Activated B cell treated with CpG ODN at 0.5 μM for 24 hours (primary cell): ENCODE measurements around the gene TULP1. TPM values are rescaled to one million over a fixed set of nuclear protein-coding genes. Genes with fewer than 3 reads are reported as not detected.

ENCODE experiments used
- ATAC-seq: fragments of 200-7000 bp; cut with Tn5 transposase; one replicate; pipeline ENCODE4 v1.10.0; 2021; ENCODE audit warnings: low read depth, mild to moderate bottlenecking, moderate library complexity
- CTCF ChIA-PET: fragments of 350-600 bp; sonication (Branson Sonifier 250); formaldehyde crosslinking; loops from one replicate; lab custom pipeline; 2021; ENCODE audit warnings: antibody characterized with exemption; lab: Charles Lee
- POLR2A ChIA-PET: fragments of 350-600 bp; sonication (Branson Sonifier 250); formaldehyde crosslinking; loops from one replicate; lab custom pipeline; 2021; ENCODE audit warnings: antibody characterized with exemption; lab: Charles Lee
- DNase-seq: peaks from one replicate; pipeline ENCODE4 v3.0.0; 2022
- H3K27ac Mint-ChIP-seq: one replicate; pipeline ENCODE4 v1.8.0; 2020; ENCODE audit warnings: mixed read lengths
- H3K27me3 Mint-ChIP-seq: one replicate; pipeline ENCODE4 v1.8.0; 2021; ENCODE audit warnings: mixed read lengths
- H3K36me3 Mint-ChIP-seq: one replicate; pipeline ENCODE4 v1.8.0; 2021; ENCODE audit warnings: low read depth, mixed read lengths
- H3K4me1 Mint-ChIP-seq: one replicate; pipeline ENCODE4 v1.8.0; 2021; ENCODE audit warnings: mixed read lengths
- H3K4me3 Mint-ChIP-seq: one replicate; pipeline ENCODE4 v1.8.0; 2020; ENCODE audit warnings: mild to moderate bottlenecking, mixed read lengths
- H3K9me3 Mint-ChIP-seq: one replicate; pipeline ENCODE4 v1.8.0; 2020; ENCODE audit warnings: mixed read lengths
- CTCF ChIP-seq: fragments of 200-600 bp; IDR thresholded peaks from one replicate; pipeline ENCODE4 v1.8.0; 2022; ENCODE audit warnings: antibody characterized with exemption, mild to moderate bottlenecking
- intact Hi-C: fragments of 100-400 bp; cut with micrococcal nuclease; formaldehyde crosslinking; loops from one replicate; pipeline ENCODE4 v1.15.1; 2024
- total RNA-seq: library from RNA; stranded (reverse); gene quantifications from 2 replicates; pipeline ENCODE4 v1.2.3, GENCODE V29; 2022

Gene TULP1
- total RNA-seq, 1 donor from 2014 or later = not detected

DNA sequence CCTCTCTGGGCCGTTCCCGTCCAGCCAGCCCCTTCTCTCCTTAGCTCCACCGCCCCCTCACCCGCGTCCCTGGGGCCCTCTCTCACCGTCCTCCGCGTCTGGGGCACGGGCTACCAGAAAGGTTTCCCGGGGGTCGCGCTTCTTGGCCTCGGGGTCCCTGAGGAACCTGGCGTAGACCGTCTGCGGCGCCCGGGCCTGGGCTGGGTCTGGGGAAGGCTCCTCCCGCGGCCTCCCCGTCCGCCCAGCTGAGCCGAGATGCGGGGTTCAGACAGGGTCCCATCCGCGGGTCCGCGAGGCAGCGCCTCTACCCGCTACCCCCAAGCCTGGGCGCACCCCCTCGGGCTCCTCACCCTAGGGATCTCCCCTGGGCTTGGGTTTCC is 1.1 kb downstream of the TULP1 start:
- Mint-ChIP-seq H3K4me1 (peaks cover 3% of the 10 kb centered on the region), H3K36me3 (no peaks in the 10 kb centered on the region), H3K4me3 (no peak overlapping the region), H3K9me3 (no peaks in the 10 kb centered on the region), H3K27ac (no peak overlapping the region), H3K27me3 (peaks cover 36% of the 10 kb centered on the region)
- CTCF ChIA-PET = no interaction called here
- DNase-seq (no peak), ATAC-seq (no peak)
- POLR2A ChIA-PET = no interaction called here
- no peak for TF ChIP-seq CTCF
- intact Hi-C loops = no loop called here

DNA sequence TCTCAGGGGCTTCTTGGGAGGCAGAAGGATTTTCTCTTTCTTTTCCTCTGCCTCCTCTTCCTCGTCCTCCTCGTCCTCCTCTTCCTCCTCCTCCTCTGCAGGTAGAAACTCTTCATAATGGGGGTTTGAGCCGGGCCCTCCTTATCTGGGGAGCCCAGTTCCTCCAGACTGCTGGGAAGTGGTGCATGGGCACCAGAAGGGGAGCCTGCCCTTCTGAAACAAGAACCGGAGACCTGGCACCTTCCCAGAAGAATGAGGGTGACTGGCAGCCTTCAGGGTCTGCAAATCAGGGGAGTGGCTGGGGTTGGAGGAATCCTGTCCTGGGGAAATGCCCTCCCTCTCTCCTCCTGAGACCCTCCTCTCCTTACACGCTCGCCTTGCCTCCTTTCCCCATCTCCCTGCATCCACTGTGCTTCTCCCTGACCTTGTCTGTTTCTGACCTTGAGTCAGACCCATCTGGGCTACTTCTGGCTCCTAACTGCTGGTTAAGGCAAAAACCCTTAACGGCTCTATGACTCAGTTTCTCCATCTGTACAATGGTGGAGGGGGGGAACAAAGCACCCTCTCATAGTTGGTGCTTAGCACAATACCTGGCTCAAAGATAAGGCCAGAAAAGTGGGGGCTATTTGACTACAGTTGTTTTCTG is 1.7 kb downstream of the TULP1 start:
- Mint-ChIP-seq H3K9me3 (no peaks in the 10 kb centered on the region), H3K4me3 (no peak overlapping the region), H3K27me3 (peaks cover 40% of the 10 kb centered on the region), H3K36me3 (no peaks in the 10 kb centered on the region), H3K27ac (no peak overlapping the region), H3K4me1 (peaks cover 3% of the 10 kb centered on the region)
- POLR2A ChIA-PET = no interaction called here
- intact Hi-C loops = no loop called here
- no peak for TF ChIP-seq CTCF
- ATAC-seq (no peak), DNase-seq (no peak)
- CTCF ChIA-PET = no interaction called here

- intact Hi-C loops = no loop called here
- DNase-seq (no peak), ATAC-seq (no peak)
- Mint-ChIP-seq H3K27me3 (peaks cover 32% of the 10 kb centered on the region), H3K4me3 (no peak overlapping the region), H3K9me3 (no peaks in the 10 kb centered on the region), H3K36me3 (no peaks in the 10 kb centered on the region), H3K4me1 (peaks cover 3% of the 10 kb centered on the region), H3K27ac (no peak overlapping the region)
- ChIA-PET CTCF (no interaction called here), POLR2A (no interaction called here)
- TF ChIP-seq CTCF = no peak
Measured at GRCh38 chr6:35508542-35508941, 4.2 kb downstream of the TULP1 start.

DNA sequence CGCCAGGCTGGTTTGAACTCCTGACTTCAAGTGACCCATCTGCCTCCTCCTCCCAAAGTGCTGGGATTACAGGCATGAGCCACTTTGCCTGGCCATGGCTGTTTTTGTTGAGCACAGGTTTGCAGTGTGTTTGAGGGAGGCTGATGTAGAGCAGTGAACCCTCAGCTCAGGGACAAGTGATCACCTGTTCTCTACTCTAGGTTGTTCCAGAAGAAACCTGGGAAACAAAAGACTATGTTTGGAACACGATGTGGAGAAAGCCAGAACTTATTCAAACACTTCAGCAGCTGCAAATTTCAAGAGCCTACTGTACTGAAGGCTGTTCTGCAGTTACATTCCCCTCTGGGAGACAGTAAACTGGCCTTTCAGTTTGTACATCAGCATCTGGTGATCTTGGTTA is 4.7 kb downstream of the TULP1 start:
- DNase-seq = no peak
- no peak overlapping the region for H3K4me3 Mint-ChIP-seq
- no peak for ATAC-seq
- H3K9me3 Mint-ChIP-seq = no peaks in the 10 kb centered on the region
- TF ChIP-seq CTCF = no peak
- POLR2A ChIA-PET = no interaction called here
- CTCF ChIA-PET = no interaction called here
- intact Hi-C loops = no loop called here
- H3K36me3 Mint-ChIP-seq = no peaks in the 10 kb centered on the region
- peaks cover 32% of the 10 kb centered on the region for H3K27me3 Mint-ChIP-seq
- no peak overlapping the region for H3K27ac Mint-ChIP-seq
- peaks cover 3% of the 10 kb centered on the region for H3K4me1 Mint-ChIP-seq

- ChIA-PET POLR2A (no interaction called here), CTCF (no interaction called here)
- DNase-seq = no peak
- Mint-ChIP-seq H3K4me1 (peaks cover 3% of the 10 kb centered on the region), H3K36me3 (no peaks in the 10 kb centered on the region), H3K4me3 (no peak overlapping the region), H3K27me3 (peaks cover 26% of the 10 kb centered on the region), H3K27ac (no peak overlapping the region), H3K9me3 (no peaks in the 10 kb centered on the region)
- no peak for ATAC-seq
- intact Hi-C loops = no loop called here
- TF ChIP-seq CTCF = no peak
Measured at GRCh38 chr6:35507221-35507620, 5.5 kb downstream of the TULP1 start.
